Left lung (tissue), 10 donors: ENCODE results near the gene WNT8A. TPM values are rescaled to one million over a fixed set of nuclear protein-coding genes. Genes with fewer than 3 reads are reported as not detected.
A peak's percentile ranks its signal among the peaks of the same experiment; 100 is the strongest.

Source experiments
- ATAC-seq: fragments of 200-7000 bp; cut with Tn5 transposase; one replicate; pipeline ENCODE4 v1.9.1; 2020; ENCODE audit warnings: moderate library complexity
- DNase-seq, 4 donors: peaks; one replicate each; pipeline ENCODE4 v3.0.0-alpha.2; 2013 to 2020
- H3K27ac ChIP-seq, 2 donors: fragments of 200-600 bp; sonication (generic) in 1 of 2; one replicate each; pipeline versions ENCODE4 v1.5.0 to v1.8.0; 2020 to 2021
- H3K27me3 ChIP-seq, 2 donors: fragments of 200-600 bp; sonication (generic) in 1 of 2; one replicate each; pipeline versions ENCODE4 v1.5.0 to v1.8.0; 2020 to 2021
- H3K36me3 ChIP-seq, 2 donors: fragments of 200-600 bp; sonication (generic) in 1 of 2; one replicate each; pipeline versions ENCODE4 v1.5.0 to v1.8.0; 2020 to 2021
- H3K4me1 ChIP-seq, 2 donors: fragments of 200-600 bp; one replicate each; pipeline ENCODE4 v1.8.0; 2021
- H3K4me3 ChIP-seq, 2 donors: fragments of 200-600 bp; sonication (generic) in 1 of 2; one replicate each; pipeline versions ENCODE4 v1.5.0 to v1.8.0; 2020 to 2021; ENCODE audit warnings: mild to moderate bottlenecking in 1 of 2
- H3K9me3 ChIP-seq, 2 donors: fragments of 200-600 bp; sonication (generic) in 1 of 2; one replicate each; pipeline versions ENCODE4 v1.5.0 to v1.8.0; 2020 to 2021
- CTCF ChIP-seq, 2 donors: fragments of 200-600 bp; sonication (generic) in 1 of 2; IDR thresholded peaks; one replicate each; pipeline versions ENCODE4 v1.5.0 to v1.8.0; 2021; ENCODE audit warnings: antibody characterized with exemption in 2 of 2
- intact Hi-C, 2 donors: fragments of 100-400 bp; cut with DNase I; formaldehyde crosslinking; loops; one replicate each; pipeline versions ENCODE4 v1.11.2 to v1.14.2; 2022
- polyA plus RNA-seq, 6 donors: library from polyadenylated mRNA; unstranded; fragments of 120-200 nt; gene quantifications; one replicate each; pipeline ENCODE4 v1.2.1, GENCODE V29; 2013; ENCODE audit not compliant: insufficient read length in 6 of 6
- total RNA-seq, 2 donors: library from RNA; stranded (reverse); fragmentation: NEBNext Ultra II Directional; extraction: Animal tissue kit (Norgen Biotek cat#: 25700); gene quantifications; one replicate each; pipeline ENCODE4 v1.2.1, GENCODE V29; 2021
- donor health status: DM: no; HTN: yes; CAD: no.
- donor health status: DM: no; HTN: no; CAD: no.

Gene WNT8A
- total and polyA plus RNA-seq, 8 donors, result not detected

- H3K36me3 ChIP-seq, result no peaks in the 10 kb centered on the region
- ATAC-seq (peak; percentile 93), DNase-seq (peak in 2 of 4 donors; percentile 39 to 65)
- intact Hi-C loops, result no loop called here
- H3K4me1 ChIP-seq, result no peaks in the 10 kb centered on the region
- no peak overlapping the region for H3K27ac ChIP-seq
- H3K27me3 ChIP-seq, result no peaks in the 10 kb centered on the region
- H3K4me3 ChIP-seq, result no peak overlapping the region
- TF ChIP-seq CTCF (IDR thresholded peaks at IDR 0.05), result peak; percentile 76
- no peaks in the 10 kb centered on the region for H3K9me3 ChIP-seq
Observed at GRCh38 chr5:138077064-138077696, 6.7 kb upstream of the WNT8A start.

GRCh38 chr5:138078006-138078643 is 5.7 kb upstream of the WNT8A start:
- TF ChIP-seq CTCF (IDR thresholded peaks at IDR 0.05), result no peak
- Histone ChIP-seq H3K27ac (no peak overlapping the region), H3K9me3 (no peaks in the 10 kb centered on the region), H3K4me3 (no peak overlapping the region), H3K4me1 (no peaks in the 10 kb centered on the region), H3K36me3 (no peaks in the 10 kb centered on the region), H3K27me3 (no peaks in the 10 kb centered on the region)
- intact Hi-C loops, result no loop called here
- ATAC-seq, result no peak
- no peak for DNase-seq

GRCh38 chr5:138082033-138082432 is 1.8 kb upstream of the WNT8A start:
- DNase-seq, result no peak
- intact Hi-C loops, result loop anchor here in 1 of 2 donors (10.0 kb wide), 1 partner anchor 53 kb away; the partner anchor contains the start of gene NME5

GRCh38 chr5:138091685-138092084 is 7.9 kb downstream of the WNT8A start:
- DNase-seq (no peak), ATAC-seq (no peak)
- no peak for TF ChIP-seq CTCF (IDR thresholded peaks at IDR 0.05)
- H3K4me1 ChIP-seq, result peaks cover 0 to 4% of the 10 kb centered on the region in 2 donors
- peaks cover 0 to 5% of the 10 kb centered on the region in 2 donors for H3K27me3 ChIP-seq
- intact Hi-C loops, result no loop called here
- no peak overlapping the region for H3K27ac ChIP-seq
- no peaks in the 10 kb centered on the region for H3K36me3 ChIP-seq
- no peak overlapping the region for H3K4me3 ChIP-seq
- H3K9me3 ChIP-seq, result no peaks in the 10 kb centered on the region

More at GRCh38 chr5:138082033-138082432, 1.8 kb upstream of the WNT8A start:
- Histone ChIP-seq H3K27ac (no peak overlapping the region), H3K36me3 (no peaks in the 10 kb centered on the region), H3K4me1 (no peaks in the 10 kb centered on the region), H3K4me3 (no peak overlapping the region), H3K9me3 (no peaks in the 10 kb centered on the region), H3K27me3 (no peaks in the 10 kb centered on the region)
- ATAC-seq, result no peak
- no peak for TF ChIP-seq CTCF (IDR thresholded peaks at IDR 0.05)

- TF ChIP-seq CTCF (IDR thresholded peaks at IDR 0.05), result no peak
- no peak overlapping the region for H3K27ac ChIP-seq
- intact Hi-C loops, result no loop called here
- H3K4me1 ChIP-seq, result peaks cover 0 to 4% of the 10 kb centered on the region in 2 donors
- ATAC-seq (no peak), DNase-seq (no peak)
- no peaks in the 10 kb centered on the region for H3K36me3 ChIP-seq
- H3K27me3 ChIP-seq, result peaks cover 0 to 5% of the 10 kb centered on the region in 2 donors
- H3K9me3 ChIP-seq, result no peaks in the 10 kb centered on the region
- no peak overlapping the region for H3K4me3 ChIP-seq
Observed at GRCh38 chr5:138092301-138092700, 8.5 kb downstream of the WNT8A start.
